Spinal cord (tissue), 10 donors: ENCODE results near the gene FTO. TPM values are rescaled to one million over a fixed set of nuclear protein-coding genes. Genes with fewer than 3 reads are reported as not detected.

Source experiments
- DNase-seq, 6 donors: peaks; one replicate each; pipeline versions ENCODE4 v3.0.0 to v3.0.0-alpha.2; 2013 to 2015; ENCODE audit warnings: low spot score in 6 of 6, low read depth in 4 of 6
- H3K27ac ChIP-seq: one replicate; pipeline ENCODE4 v1.5.1; 2013; ENCODE audit warnings: low read depth, low read length, control low read depth
- H3K27me3 ChIP-seq: one replicate; pipeline ENCODE4 v1.6.1; 2013; ENCODE audit warnings: low read length; ENCODE audit not compliant: control insufficient read depth, insufficient read depth
- H3K36me3 ChIP-seq: one replicate; pipeline ENCODE4 v1.6.1; 2013; ENCODE audit warnings: low read length; ENCODE audit not compliant: control insufficient read depth, insufficient read depth
- H3K4me1 ChIP-seq: one replicate; pipeline ENCODE4 v1.6.1; 2013; ENCODE audit warnings: low read length; ENCODE audit not compliant: control insufficient read depth, insufficient read depth
- H3K4me3 ChIP-seq: one replicate; pipeline ENCODE4 v1.5.1; 2013; ENCODE audit warnings: low read depth, low read length, control low read depth
- H3K9me3 ChIP-seq: one replicate; pipeline ENCODE4 v1.6.1; 2013; ENCODE audit warnings: low read length; ENCODE audit not compliant: control insufficient read depth, insufficient read depth
- WGBS: methylation state at CpG from one replicate; pipeline ENCODE4 v1.1.5; 2013; ENCODE audit warnings: missing lambda C conversion rate; ENCODE audit not compliant: insufficient coverage; 5-methylcytosine and 5-hydroxymethylcytosine counted together
- polyA plus RNA-seq, 2 donors: library from polyadenylated mRNA; unstranded; fragments of 120-200 nt; gene quantifications; one replicate each; pipeline ENCODE4 v1.2.1, GENCODE V29; 2013; ENCODE audit not compliant: insufficient read length in 2 of 2
- total RNA-seq, 2 donors: library from RNA; depleted of rRNA in 1 of 2; stranded (reverse); fragments of 120-200 nt in 1 of 2; fragments of >200 nt in 1 of 2; gene quantifications; one replicate each; pipeline versions ENCODE4 v1.2.3 to v1.2.4, GENCODE V29; 2013 to 2014
- donor health status: healthy.

The FTO gene
- total and polyA plus RNA-seq, 4 donors, result 129 to 183 (median 140) TPM

GRCh38 chr16:54144572-54144947 lies 440.6 kb downstream of the FTO start:
- Histone ChIP-seq H3K4me1 (no peaks in the 10 kb centered on the region), H3K27me3 (peaks cover 4% of the 10 kb centered on the region), H3K36me3 (no peaks in the 10 kb centered on the region), H3K27ac (no peak overlapping the region), H3K4me3 (no peak overlapping the region), H3K9me3 (no peaks in the 10 kb centered on the region)
- no peak for DNase-seq
- 40% methylated on average over 2 of the region's 7 CpGs for WGBS

GRCh38 chr16:54145881-54146280 lies 441.9 kb downstream of the FTO start:
- DNase-seq, result no peak
- 100% methylated on average over 3 of the region's 4 CpGs for WGBS
- no peak overlapping the region for H3K4me3 ChIP-seq
- H3K4me1 ChIP-seq, result no peaks in the 10 kb centered on the region
- no peaks in the 10 kb centered on the region for H3K36me3 ChIP-seq
- no peak overlapping the region for H3K27ac ChIP-seq
- H3K9me3 ChIP-seq, result no peaks in the 10 kb centered on the region
- H3K27me3 ChIP-seq, result peaks cover 6% of the 10 kb centered on the region

GRCh38 chr16:54148974-54149373 lies 445.0 kb downstream of the FTO start:
- Histone ChIP-seq H3K27me3 (peaks cover 8% of the 10 kb centered on the region), H3K4me1 (no peaks in the 10 kb centered on the region), H3K4me3 (no peak overlapping the region), H3K36me3 (no peaks in the 10 kb centered on the region), H3K9me3 (no peaks in the 10 kb centered on the region), H3K27ac (no peak overlapping the region)
- DNase-seq, result no peak
- WGBS, result no CpG with 5 or more reads among the region's 4 CpGs

- 94% methylated on average over 12 of the region's 12 CpGs for WGBS
- Histone ChIP-seq H3K36me3 (no peaks in the 10 kb centered on the region), H3K27me3 (peaks cover 4% of the 10 kb centered on the region), H3K4me1 (no peaks in the 10 kb centered on the region), H3K4me3 (no peak overlapping the region), H3K9me3 (no peaks in the 10 kb centered on the region), H3K27ac (no peak overlapping the region)
- DNase-seq, result no peak
Measured at GRCh38 chr16:54150861-54151260, 446.9 kb downstream of the FTO start.

GRCh38 chr16:54152362-54153239 lies 448.6 kb downstream of the FTO start:
- no peak for DNase-seq
- 84% methylated on average over 16 of the region's 19 CpGs for WGBS
- Histone ChIP-seq H3K27ac (no peak overlapping the region), H3K36me3 (no peaks in the 10 kb centered on the region), H3K4me1 (no peaks in the 10 kb centered on the region), H3K9me3 (no peaks in the 10 kb centered on the region), H3K4me3 (no peak overlapping the region), H3K27me3 (peaks cover 4% of the 10 kb centered on the region)

GRCh38 chr16:54153240-54153934 lies 449.4 kb downstream of the FTO start:
- Histone ChIP-seq H3K4me3 (no peak overlapping the region), H3K9me3 (no peaks in the 10 kb centered on the region), H3K36me3 (no peaks in the 10 kb centered on the region), H3K27ac (no peak overlapping the region), H3K27me3 (peaks cover 4% of the 10 kb centered on the region), H3K4me1 (no peaks in the 10 kb centered on the region)
- no peak for DNase-seq
- 93% methylated on average over 4 of the region's 12 CpGs for whole genome bisulfite sequencing

GRCh38 chr16:54156349-54156748 lies 452.4 kb downstream of the FTO start:
- no peaks in the 10 kb centered on the region for H3K9me3 ChIP-seq
- no peaks in the 10 kb centered on the region for H3K27me3 ChIP-seq
- no peak overlapping the region for H3K27ac ChIP-seq
- no peaks in the 10 kb centered on the region for H3K4me1 ChIP-seq
- 100% methylated on average over 1 of the region's 1 CpG for WGBS
- no peak overlapping the region for H3K4me3 ChIP-seq
- H3K36me3 ChIP-seq, result no peaks in the 10 kb centered on the region
- no peak for DNase-seq

- Histone ChIP-seq H3K9me3 (no peaks in the 10 kb centered on the region), H3K4me1 (no peaks in the 10 kb centered on the region)
- WGBS, result 90% methylated on average over 4 of the region's 4 CpGs
Measured at GRCh38 chr16:54158986-54159385, 455.0 kb downstream of the FTO start.

GRCh38 chr16:54159490-54160080 lies 455.6 kb downstream of the FTO start:
- WGBS, result 80% methylated on average over 2 of the region's 6 CpGs

More at GRCh38 chr16:54158986-54159385, 455.0 kb downstream of the FTO start:
- no peaks in the 10 kb centered on the region for H3K27me3 ChIP-seq
- no peak for DNase-seq
- no peak overlapping the region for H3K4me3 ChIP-seq
- H3K36me3 ChIP-seq, result no peaks in the 10 kb centered on the region
- no peak overlapping the region for H3K27ac ChIP-seq

More at GRCh38 chr16:54159490-54160080, 455.6 kb downstream of the FTO start:
- no peaks in the 10 kb centered on the region for H3K27me3 ChIP-seq
- no peaks in the 10 kb centered on the region for H3K36me3 ChIP-seq
- no peak overlapping the region for H3K27ac ChIP-seq
- H3K4me3 ChIP-seq, result no peak overlapping the region
- no peak for DNase-seq
- no peaks in the 10 kb centered on the region for H3K9me3 ChIP-seq
- no peaks in the 10 kb centered on the region for H3K4me1 ChIP-seq
